ENCODE data around the gene CALCR.
A peak's percentile ranks its signal among the peaks of the same experiment; 100 is the strongest.

CALCR gene

Small RNA genes within 50 kb of the gene (small RNA-seq; reads per million reads assigned to genes)
- gene MIR489 (ENCODE audit: insufficient read depth) (26.8 reads per million, percentile 85 among the genes with 10 or more reads in this experiment), gene MIR653 (ENCODE audit: insufficient read depth) (20.9 reads per million, percentile 80 among the genes with 10 or more reads in this experiment)

Data from neuronal stem cell (in vitro differentiated cells).